Measurements from ENCODE around the gene GALNT9.

DNA sequence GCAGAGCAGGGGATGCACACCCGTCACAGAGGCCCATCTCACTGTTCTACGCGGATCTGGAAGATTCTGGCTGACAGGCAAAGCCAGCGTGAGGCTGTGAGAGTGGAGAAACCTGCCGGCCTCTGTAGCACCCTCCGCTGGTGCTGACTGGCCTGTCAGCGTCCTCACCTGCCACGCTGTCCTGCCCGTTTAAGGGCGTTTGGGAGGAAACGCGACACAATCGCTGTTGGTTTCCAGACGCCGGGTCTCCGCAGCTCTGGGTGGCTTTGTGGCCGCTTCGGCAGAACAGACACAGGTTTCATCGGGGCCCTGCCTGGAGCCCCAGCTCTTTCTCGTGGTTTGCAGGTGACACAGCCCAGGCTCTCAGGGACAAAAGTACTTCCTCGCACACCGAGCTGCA lies 114.5 kb downstream of the GALNT9 start:
- TF ChIP-seq, protein P1, sequence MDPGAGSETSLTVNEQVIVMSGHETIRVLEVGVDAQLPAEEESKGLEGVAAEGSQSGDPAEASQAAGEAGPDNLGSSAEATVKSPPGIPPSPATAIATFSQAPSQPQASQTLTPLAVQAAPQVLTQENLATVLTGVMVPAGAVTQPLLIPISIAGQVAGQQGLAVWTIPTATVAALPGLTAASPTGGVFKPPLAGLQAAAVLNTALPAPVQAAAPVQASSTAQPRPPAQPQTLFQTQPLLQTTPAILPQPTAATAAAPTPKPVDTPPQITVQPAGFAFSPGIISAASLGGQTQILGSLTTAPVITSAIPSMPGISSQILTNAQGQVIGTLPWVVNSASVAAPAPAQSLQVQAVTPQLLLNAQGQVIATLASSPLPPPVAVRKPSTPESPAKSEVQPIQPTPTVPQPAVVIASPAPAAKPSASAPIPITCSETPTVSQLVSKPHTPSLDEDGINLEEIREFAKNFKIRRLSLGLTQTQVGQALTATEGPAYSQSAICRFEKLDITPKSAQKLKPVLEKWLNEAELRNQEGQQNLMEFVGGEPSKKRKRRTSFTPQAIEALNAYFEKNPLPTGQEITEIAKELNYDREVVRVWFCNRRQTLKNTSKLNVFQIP (CRISPR knock-in tag; IDR thresholded peaks at IDR 0.05; ENCODE audit: borderline replicate concordance, low read depth), result no peak
- TF ChIP-seq OSR1 (CRISPR knock-in tag; IDR thresholded peaks at IDR 0.05) (no peak), PPARA (CRISPR knock-in tag; IDR thresholded peaks at IDR 0.05; ENCODE audit: borderline replicate concordance) (no peak), ZNF565 (CRISPR knock-in tag; conservative IDR thresholded peaks at IDR 0.05; ENCODE audit: low read depth) (no peak), RARB (CRISPR knock-in tag; IDR thresholded peaks at IDR 0.05) (no peak), ZFP30 (CRISPR knock-in tag; IDR thresholded peaks at IDR 0.05) (no peak), ZFP3 (CRISPR knock-in tag; IDR thresholded peaks at IDR 0.05) (no peak), BACH2 (CRISPR knock-in tag; IDR thresholded peaks at IDR 0.05; ENCODE audit: borderline replicate concordance) (no peak), CSDC2 (CRISPR knock-in tag; IDR thresholded peaks at IDR 0.05) (no peak), GLIS3 (CRISPR knock-in tag; IDR thresholded peaks at IDR 0.05) (no peak)
- TF ChIP-seq, protein P2, sequence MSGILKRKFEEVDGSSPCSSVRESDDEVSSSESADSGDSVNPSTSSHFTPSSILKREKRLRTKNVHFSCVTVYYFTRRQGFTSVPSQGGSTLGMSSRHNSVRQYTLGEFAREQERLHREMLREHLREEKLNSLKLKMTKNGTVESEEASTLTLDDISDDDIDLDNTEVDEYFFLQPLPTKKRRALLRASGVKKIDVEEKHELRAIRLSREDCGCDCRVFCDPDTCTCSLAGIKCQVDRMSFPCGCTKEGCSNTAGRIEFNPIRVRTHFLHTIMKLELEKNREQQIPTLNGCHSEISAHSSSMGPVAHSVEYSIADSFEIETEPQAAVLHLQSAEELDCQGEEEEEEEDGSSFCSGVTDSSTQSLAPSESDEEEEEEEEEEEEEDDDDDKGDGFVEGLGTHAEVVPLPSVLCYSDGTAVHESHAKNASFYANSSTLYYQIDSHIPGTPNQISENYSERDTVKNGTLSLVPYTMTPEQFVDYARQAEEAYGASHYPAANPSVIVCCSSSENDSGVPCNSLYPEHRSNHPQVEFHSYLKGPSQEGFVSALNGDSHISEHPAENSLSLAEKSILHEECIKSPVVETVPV (CRISPR knock-in tag; IDR thresholded peaks at IDR 0.05), result no peak
- TF ChIP-seq, protein P3, sequence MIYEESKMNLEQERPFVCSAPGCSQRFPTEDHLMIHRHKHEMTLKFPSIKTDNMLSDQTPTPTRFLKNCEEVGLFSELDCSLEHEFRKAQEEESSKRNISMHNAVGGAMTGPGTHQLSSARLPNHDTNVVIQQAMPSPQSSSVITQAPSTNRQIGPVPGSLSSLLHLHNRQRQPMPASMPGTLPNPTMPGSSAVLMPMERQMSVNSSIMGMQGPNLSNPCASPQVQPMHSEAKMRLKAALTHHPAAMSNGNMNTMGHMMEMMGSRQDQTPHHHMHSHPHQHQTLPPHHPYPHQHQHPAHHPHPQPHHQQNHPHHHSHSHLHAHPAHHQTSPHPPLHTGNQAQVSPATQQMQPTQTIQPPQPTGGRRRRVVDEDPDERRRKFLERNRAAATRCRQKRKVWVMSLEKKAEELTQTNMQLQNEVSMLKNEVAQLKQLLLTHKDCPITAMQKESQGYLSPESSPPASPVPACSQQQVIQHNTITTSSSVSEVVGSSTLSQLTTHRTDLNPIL (CRISPR knock-in tag; IDR thresholded peaks at IDR 0.05; ENCODE audit: low read depth), result no peak
- TF ChIP-seq, protein P4, sequence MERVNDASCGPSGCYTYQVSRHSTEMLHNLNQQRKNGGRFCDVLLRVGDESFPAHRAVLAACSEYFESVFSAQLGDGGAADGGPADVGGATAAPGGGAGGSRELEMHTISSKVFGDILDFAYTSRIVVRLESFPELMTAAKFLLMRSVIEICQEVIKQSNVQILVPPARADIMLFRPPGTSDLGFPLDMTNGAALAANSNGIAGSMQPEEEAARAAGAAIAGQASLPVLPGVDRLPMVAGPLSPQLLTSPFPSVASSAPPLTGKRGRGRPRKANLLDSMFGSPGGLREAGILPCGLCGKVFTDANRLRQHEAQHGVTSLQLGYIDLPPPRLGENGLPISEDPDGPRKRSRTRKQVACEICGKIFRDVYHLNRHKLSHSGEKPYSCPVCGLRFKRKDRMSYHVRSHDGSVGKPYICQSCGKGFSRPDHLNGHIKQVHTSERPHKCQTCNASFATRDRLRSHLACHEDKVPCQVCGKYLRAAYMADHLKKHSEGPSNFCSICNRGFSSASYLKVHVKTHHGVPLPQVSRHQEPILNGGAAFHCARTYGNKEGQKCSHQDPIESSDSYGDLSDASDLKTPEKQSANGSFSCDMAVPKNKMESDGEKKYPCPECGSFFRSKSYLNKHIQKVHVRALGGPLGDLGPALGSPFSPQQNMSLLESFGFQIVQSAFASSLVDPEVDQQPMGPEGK (CRISPR knock-in tag; IDR thresholded peaks at IDR 0.05; ENCODE audit: borderline replicate concordance), result no peak
